ENCODE measurements around the gene RNASE9. TPM values are rescaled to one million over a fixed set of nuclear protein-coding genes. Genes with fewer than 3 reads are reported as not detected.

RNASE9 gene
- total RNA-seq, 4 donors from 2014 or later, result not detected

GRCh38 chr14:20529806-20530205 is 31.0 kb downstream of the RNASE9 start:
- TF ChIP-seq CTCF (IDR thresholded peaks at IDR 0.05; ENCODE audit: low read depth), result no peak

GRCh38 chr14:20524027-20524426 is 36.8 kb downstream of the RNASE9 start:
- TF ChIP-seq CTCF (IDR thresholded peaks at IDR 0.05; ENCODE audit: low read depth), result no peak

- TF ChIP-seq CTCF (IDR thresholded peaks at IDR 0.05; ENCODE audit: low read depth), result no peak
These were observed 38.5 kb downstream of the RNASE9 start for GRCh38 chr14:20522332-20522731.

- TF ChIP-seq CTCF (IDR thresholded peaks at IDR 0.05; ENCODE audit: low read depth), result no peak
These were observed 43.9 kb downstream of the RNASE9 start for GRCh38 chr14:20516921-20517320.

- TF ChIP-seq CTCF (IDR thresholded peaks at IDR 0.05; ENCODE audit: low read depth), result no peak
These were observed 45.0 kb downstream of the RNASE9 start for GRCh38 chr14:20515846-20516245.

GRCh38 chr14:20512177-20512905 is 48.5 kb downstream of the RNASE9 start:
- TF ChIP-seq CTCF (IDR thresholded peaks at IDR 0.05; ENCODE audit: low read depth), result no peak

- no peak for TF ChIP-seq CTCF (IDR thresholded peaks at IDR 0.05; ENCODE audit: low read depth)
These were observed 52.5 kb downstream of the RNASE9 start for GRCh38 chr14:20508367-20508766.

Other genes starting within 250 kb of the RNASE9 start
- gene CCNB1IP1, start 227.8 kb downstream of the RNASE9 start, total RNA-seq, result 10 to 100 TPM; 29.8 to 53.9 (median 43.1) TPM
- gene PARP2, start 217.4 kb downstream of the RNASE9 start, total RNA-seq, result 10 to 100 TPM in 3 of 4 donors, 1 to 10 TPM in 1; 9.2 to 20.3 (median 15.4) TPM
- 10 to 100 TPM; 24.8 to 34.5 (median 28.2) TPM for gene TEP1, start 147.5 kb downstream of the RNASE9 start, total RNA-seq
- gene KLHL33, start 124.9 kb downstream of the RNASE9 start, total RNA-seq, result 1 to 10 TPM in 2 of 4 donors, under 1 TPM in 2; 0.16 to 3.4 (median 0.81) TPM
- gene OSGEP, start 106.2 kb downstream of the RNASE9 start, total RNA-seq, result 10 to 100 TPM; 29.5 to 64.6 (median 41.6) TPM
- gene APEX1, start 105.8 kb downstream of the RNASE9 start, total RNA-seq, result 100 to 1,000 TPM; 108 to 172 (median 137) TPM
- gene PIP4P1, start 99.6 kb downstream of the RNASE9 start, total RNA-seq, result 10 to 100 TPM; 15.8 to 32.0 (median 25.9) TPM
- 10 to 100 TPM; 17.5 to 47.3 (median 35.7) TPM for gene PNP, start 91.6 kb downstream of the RNASE9 start, total RNA-seq
- gene RNASE10, start 55.5 kb downstream of the RNASE9 start, total RNA-seq, result not detected
- gene RNASE11, start 27.0 kb upstream of the RNASE9 start, total RNA-seq, result not detected
- not detected for gene RNASE12, start 30.3 kb upstream of the RNASE9 start, total RNA-seq
- gene OR6S1, start 80.6 kb upstream of the RNASE9 start, total RNA-seq, result not detected
- gene RNASE4, start 123.5 kb upstream of the RNASE9 start, total RNA-seq, result 100 to 1,000 TPM; 171 to 355 (median 289) TPM
- gene ANG, start 127.7 kb upstream of the RNASE9 start, total RNA-seq, result 10 to 100 TPM; 34.7 to 75.0 (median 55.2) TPM
- gene EDDM3A, start 184.8 kb upstream of the RNASE9 start, total RNA-seq, result not detected
- gene EDDM3B, start 207.4 kb upstream of the RNASE9 start, total RNA-seq, result not detected
- gene RNASE6, start 220.2 kb upstream of the RNASE9 start, total RNA-seq, result 100 to 1,000 TPM in 1 of 4 donors, 10 to 100 TPM in 3; 12.2 to 120 (median 66.5) TPM
- 1,000 to 10,000 TPM in 2 of 4 donors, 100 to 1,000 TPM in 2; 568 to 1,425 (median 983) TPM for gene RNASE1, start 241.8 kb upstream of the RNASE9 start, total RNA-seq

Measured in subcutaneous adipose tissue (tissue), 4 donors.